Right lobe of liver (tissue), 4 donors: ENCODE measurements around the gene RPL22.

ENCODE experiments used
- CTCF ChIP-seq, 4 donors: fragments of 200-600 bp in 3 of 4; fragments of 450-650 bp in 1 of 4; IDR thresholded peaks; one replicate each; pipeline versions ENCODE4 v1.5.1 to v1.8.0; 2016 to 2022; ENCODE audit warnings: antibody characterized with exemption in 4 of 4, mild to moderate bottlenecking in 2 of 4
- POLR2A ChIP-seq: fragments of 450-650 bp; IDR thresholded peaks from one replicate; pipeline ENCODE4 v1.6.1; 2017; ENCODE audit warnings: antibody characterized with exemption, mild to moderate bottlenecking
- donor health status: DM: no; HTN: no; CAD: no.
- donor health status: DM: no; HTN: no; CAD: no.
- donor health status: DM: no; HTN: yes; CAD: no.

DNA sequence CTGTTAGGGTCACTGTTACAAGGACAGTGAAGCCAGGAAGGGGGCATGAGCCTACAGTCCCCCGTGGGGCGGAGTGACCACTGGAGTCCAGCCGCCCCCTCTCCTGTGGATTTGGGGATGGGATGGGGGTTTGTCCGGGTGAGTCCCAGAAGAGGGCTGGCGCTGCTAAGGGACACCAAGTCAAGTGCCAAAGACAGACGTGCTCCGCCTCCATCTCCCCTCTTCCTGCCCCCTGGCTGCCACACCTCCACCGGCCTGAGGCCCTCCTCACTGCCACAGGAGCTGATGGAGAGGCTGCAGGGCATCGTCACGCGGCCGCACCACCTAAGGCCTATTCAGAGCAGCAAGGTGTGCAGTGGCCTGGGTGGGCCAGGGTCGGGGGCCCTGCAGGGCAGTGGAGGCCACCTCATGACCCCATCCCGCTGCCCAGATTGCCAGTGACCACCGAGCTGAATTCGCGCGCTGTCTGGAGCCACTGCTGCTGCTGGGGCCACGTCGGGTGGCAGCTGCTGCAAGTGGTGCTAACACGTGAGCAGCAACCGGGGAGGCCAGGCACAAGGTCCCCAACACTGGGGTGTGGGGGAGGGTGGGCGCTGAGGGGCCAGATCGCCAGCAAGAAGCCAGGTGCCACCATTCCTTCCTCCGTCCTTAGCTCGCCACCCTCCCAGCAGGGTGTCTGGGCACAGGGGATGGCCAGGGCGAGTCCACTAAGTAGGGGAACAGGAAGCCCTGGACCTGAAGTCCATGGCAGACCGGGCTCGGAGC lies 11.4 kb upstream of the RPL22 start:
- TF ChIP-seq CTCF (IDR thresholded peaks at IDR 0.05) (no peak), POLR2A (no peak)
